IMR-90 (cell line): ENCODE results near the gene FXYD6. TPM values are rescaled to one million over a fixed set of nuclear protein-coding genes. Genes with fewer than 3 reads are reported as not detected.

Experiments used
- ATAC-seq: fragments of 200-7000 bp; cut with Tn5 transposase; 2 replicates; pipeline ENCODE4 v1.9.1; 2020; ENCODE audit warnings: low read depth, mild to moderate bottlenecking, moderate library complexity
- BruUV-seq: library from RNA; stranded (reverse); fragments of 400-500 nt; replicated peaks from 2 replicates; lab custom pipeline; 2021; lab: Mats Ljungman, UMichigan
- CTCF ChIA-PET: fragments of 300-600 bp; formaldehyde crosslinking; extraction: SDS; loops from one replicate; lab custom pipeline; 2021; ENCODE audit warnings: antibody characterized with exemption; lab: Yijun Ruan, JAX
- POLR2A ChIA-PET: fragments of 300-600 bp; sonication (Branson Sonifier 250); formaldehyde crosslinking; loops from one replicate; lab custom pipeline; 2022; ENCODE audit warnings: antibody characterized with exemption; ENCODE audit not compliant: unreplicated experiment; lab: Charles Lee
- DNase-seq: peaks from one replicate; pipeline ENCODE4 v3.0.0; 2013
- H2AFZ ChIP-seq: replicated peaks from 2 replicates; pipeline ENCODE3; 2013; ENCODE audit warnings: low read length, mild to moderate bottlenecking; ENCODE audit not compliant: poor library complexity
- H2AK5ac ChIP-seq: 2 replicates; pipeline ENCODE4 v1.6.1; 2013; ENCODE audit warnings: low read depth, low read length, inconsistent platforms
- H2AK9ac ChIP-seq: replicated peaks from 2 replicates; pipeline ENCODE3; 2013; ENCODE audit warnings: mild to moderate bottlenecking, low read depth, low read length, moderate library complexity; ENCODE audit not compliant: poor library complexity
- H2BK120ac ChIP-seq: 2 replicates; pipeline ENCODE4 v1.6.1; 2013; ENCODE audit warnings: low read depth, low read length, inconsistent platforms
- H2BK15ac ChIP-seq: 3 replicates; pipeline ENCODE4 v1.6.1; 2013; ENCODE audit warnings: low read depth, low read length, inconsistent platforms
- H2BK20ac ChIP-seq: 2 replicates; pipeline ENCODE4 v1.6.1; 2013; ENCODE audit warnings: low read depth, mild to moderate bottlenecking, inconsistent platforms, low read length, moderate library complexity
- H2BK5ac ChIP-seq: 2 replicates; pipeline ENCODE4 v1.6.1; 2013; ENCODE audit warnings: mild to moderate bottlenecking, low read depth, low read length, inconsistent platforms; ENCODE audit not compliant: poor library complexity, severe bottlenecking
- H3K14ac ChIP-seq: replicated peaks from 2 replicates; pipeline ENCODE4 v1.6.1; 2013; ENCODE audit warnings: low read depth, low read length, inconsistent platforms
- H3K18ac ChIP-seq: 2 replicates; pipeline ENCODE4 v1.6.1; 2013; ENCODE audit warnings: low read depth, low read length, control low read depth
- H3K23ac ChIP-seq: 2 replicates; pipeline ENCODE4 v1.6.1; 2013; ENCODE audit warnings: low read depth, low read length, inconsistent platforms
- H3K27ac ChIP-seq: 2 replicates; pipeline ENCODE4 v1.5.1; 2013; ENCODE audit warnings: mild to moderate bottlenecking, control low read depth, low read length; ENCODE audit not compliant: insufficient read depth
- H3K27me3 ChIP-seq: 2 replicates; pipeline ENCODE4 v1.6.1; 2013; ENCODE audit warnings: low read length; ENCODE audit not compliant: control insufficient read depth, insufficient read depth
- H3K36me3 ChIP-seq: 2 replicates; pipeline ENCODE4 v1.6.1; 2013; ENCODE audit warnings: low read length, mixed read lengths; ENCODE audit not compliant: control insufficient read depth, insufficient read depth
- H3K4ac ChIP-seq: 2 replicates; pipeline ENCODE4 v1.6.1; 2013; ENCODE audit warnings: low read depth, low read length, inconsistent platforms
- H3K4me1 ChIP-seq: 2 replicates; pipeline ENCODE4 v1.6.1; 2013; ENCODE audit warnings: low read length, mixed read lengths; ENCODE audit not compliant: control insufficient read depth, insufficient read depth
- H3K4me2 ChIP-seq: 2 replicates; pipeline ENCODE4 v1.6.1; 2013; ENCODE audit warnings: low read depth, mild to moderate bottlenecking, control low read depth, low read length, moderate library complexity
- H3K4me3 ChIP-seq: 2 replicates; pipeline ENCODE4 v1.5.1; 2013; ENCODE audit warnings: low read depth, mild to moderate bottlenecking, control low read depth, low read length, moderate library complexity; ENCODE audit not compliant: insufficient read depth
- H3K56ac ChIP-seq: 2 replicates; pipeline ENCODE4 v1.6.1; 2013; ENCODE audit warnings: low read length, inconsistent platforms; ENCODE audit not compliant: insufficient read depth; ENCODE audit errors: extremely low read depth
- H3K79me1 ChIP-seq, 2 experiments: 2 replicates each; pipeline ENCODE4 v1.6.1; 2013; ENCODE audit warnings: low read length in 2 of 2, inconsistent platforms in 1 of 2, low read depth in 1 of 2
- H3K9ac ChIP-seq: 2 replicates; pipeline ENCODE4 v1.6.1; 2013; ENCODE audit warnings: low read depth, low read length, control low read depth
- H3K9me1 ChIP-seq: 2 replicates; pipeline ENCODE4 v1.6.1; 2013; ENCODE audit warnings: low read length, inconsistent platforms; ENCODE audit not compliant: insufficient read depth
- H3K9me3 ChIP-seq: 2 replicates; pipeline ENCODE4 v1.6.1; 2013; ENCODE audit warnings: low read length; ENCODE audit not compliant: control insufficient read depth, insufficient read depth
- H4K20me1 ChIP-seq: 2 replicates; pipeline ENCODE4 v1.6.1; 2013; ENCODE audit warnings: low read length, inconsistent platforms; ENCODE audit not compliant: insufficient read depth
- H4K5ac ChIP-seq: 2 replicates; pipeline ENCODE4 v1.6.1; 2013; ENCODE audit warnings: mild to moderate bottlenecking, low read depth, low read length, control low read depth
- H4K8ac ChIP-seq, 2 experiments: 2 replicates each; pipeline ENCODE4 v1.6.1; 2013; ENCODE audit warnings: low read depth in 2 of 2, low read length in 2 of 2, control low read depth in 1 of 2, inconsistent platforms in 1 of 2
- H4K91ac ChIP-seq: 2 replicates; pipeline ENCODE4 v1.6.1; 2013; ENCODE audit warnings: low read depth, low read length, inconsistent platforms; ENCODE audit not compliant: insufficient read depth
- BHLHE40 ChIP-seq: fragments of 150-350 bp; IDR thresholded peaks from 2 replicates; pipeline ENCODE4 v1.6.1; 2016; ENCODE audit warnings: mild to moderate bottlenecking, low read depth, low read length
- CEBPB ChIP-seq: IDR thresholded peaks from 2 replicates; pipeline ENCODE4 v1.6.1; 2012; ENCODE audit warnings: low read depth, low read length, improper control_type of control experiment
- CTCF ChIP-seq: conservative IDR thresholded peaks from 2 replicates; pipeline ENCODE4 v1.5.1; 2012; ENCODE audit warnings: mild to moderate bottlenecking, low read depth, low read length, improper control_type of control experiment
- FOS ChIP-seq: fragments of 150-350 bp; IDR thresholded peaks from 2 replicates; pipeline ENCODE4 v1.6.1; 2016; ENCODE audit warnings: low read depth, low read length
- MAFK ChIP-seq: IDR thresholded peaks from 2 replicates; pipeline ENCODE4 v1.6.1; 2012; ENCODE audit warnings: low read depth, low read length, improper control_type of control experiment
- MAZ ChIP-seq: IDR thresholded peaks from 2 replicates; pipeline ENCODE4 v1.6.1; 2012; ENCODE audit warnings: low read depth, mild to moderate bottlenecking, low read length, improper control_type of control experiment, moderate library complexity, borderline replicate concordance
- MXI1 ChIP-seq: IDR thresholded peaks from 2 replicates; pipeline ENCODE4 v1.6.1; 2012; ENCODE audit warnings: low read depth, mild to moderate bottlenecking, low read length, moderate library complexity, borderline replicate concordance
- NFE2L2 ChIP-seq: fragments of 150-350 bp; IDR thresholded peaks from 2 replicates; pipeline ENCODE4 v1.6.1; 2016; ENCODE audit warnings: low read depth, mild to moderate bottlenecking, low read length
- POLR2A ChIP-seq: IDR thresholded peaks from 2 replicates; pipeline ENCODE4 v1.6.1; 2012; ENCODE audit warnings: mild to moderate bottlenecking, low read depth, low read length
- RAD21 ChIP-seq: IDR thresholded peaks from 2 replicates; pipeline ENCODE4 v1.6.1; 2012; ENCODE audit warnings: low read length, improper control_type of control experiment
- RCOR1 ChIP-seq: IDR thresholded peaks from 2 replicates; pipeline ENCODE4 v1.6.1; 2012; ENCODE audit warnings: mild to moderate bottlenecking, low read length, improper control_type of control experiment; ENCODE audit not compliant: insufficient replicate concordance
- RFX5 ChIP-seq: IDR thresholded peaks from 2 replicates; pipeline ENCODE4 v1.8.0; 2012; ENCODE audit warnings: low read depth, mild to moderate bottlenecking, low read length, moderate library complexity
- SMC3 ChIP-seq: fragments of 150-350 bp; IDR thresholded peaks from 2 replicates; pipeline ENCODE4 v1.6.1; 2016; ENCODE audit warnings: low read depth, mild to moderate bottlenecking, antibody characterized with exemption, low read length, moderate library complexity
- USF2 ChIP-seq: fragments of 150-350 bp; IDR thresholded peaks from 2 replicates; pipeline ENCODE4 v1.6.1; 2017; ENCODE audit warnings: mild to moderate bottlenecking, antibody characterized with exemption, low read length, low read depth
- WGBS, 2 experiments: methylation state at CpG; one replicate each; pipeline versions ENCODE4 v1.1.5 to v1.1.7; 2013; ENCODE audit warnings: missing lambda C conversion rate in 2 of 2; ENCODE audit not compliant: insufficient read length in 1 of 2; ENCODE audit errors: extremely low coverage in 2 of 2; 5-methylcytosine and 5-hydroxymethylcytosine counted together
- dilution Hi-C: fragments of 300-500 bp; cut with HindIII; formaldehyde crosslinking; loops from one replicate; pipeline ENCODE4 v1.14.3; 2018; ENCODE audit warnings: low sequenced_read_pairs; ENCODE audit not compliant: unreplicated experiment
- in situ Hi-C: fragments of 300-500 bp; cut with MboI; formaldehyde crosslinking; loops from 3 replicates; pipeline ENCODE4 v1.14.3; 2019; ENCODE audit warnings: low sequenced_read_pairs, inconsistent platforms, mixed read lengths
- intact Hi-C: fragments of 100-400 bp; cut with micrococcal nuclease; formaldehyde crosslinking; loops from 2 replicates; pipeline ENCODE4 v1.10.0; 2022
- polyA plus RNA-seq, 3 experiments: library from polyadenylated mRNA; depleted of rRNA; stranded (reverse); fragments of >200 nt; gene quantifications; 2 replicates each; pipeline ENCODE4 v1.2.3, GENCODE V29; 2012; ENCODE audit warnings: low replicate concordance in 1 of 3
- total RNA-seq: library from RNA; depleted of rRNA; stranded (reverse); fragments of >200 nt; gene quantifications from 2 replicates; pipeline ENCODE4 v1.2.3, GENCODE V29; 2012

Gene FXYD6
- total and polyA plus RNA-seq, 2 of the 4 experiments (the other 2 are of a cell fraction): 0.32 TPM; not detected in 1

- Histone ChIP-seq H3K9me3 (no peaks in the 10 kb centered on the region), H3K56ac (no peak overlapping the region), H4K5ac (no peak overlapping the region), H4K91ac (no peak overlapping the region), H2AK5ac (no peak overlapping the region), H2BK120ac (no peak overlapping the region), H2BK15ac (no peak overlapping the region), H3K4me3 (no peak overlapping the region), H4K20me1 (no peaks in the 10 kb centered on the region), H3K18ac (no peak overlapping the region), H2AFZ (no peak overlapping the region), H3K4me1 (no peaks in the 10 kb centered on the region; the same call in 1 of the 2 replicates), H2BK20ac (no peak overlapping the region), H2AK9ac (no peak overlapping the region), H3K36me3 (no peaks in the 10 kb centered on the region), H3K14ac (no peak overlapping the region), H3K27ac (no peak overlapping the region), H3K4me2 (no peak overlapping the region), H3K9me1 (no peaks in the 10 kb centered on the region), H2BK5ac (no peak overlapping the region), H3K4ac (no peak overlapping the region), H3K27me3 (peaks cover 23% of the 10 kb centered on the region), H4K8ac (no peak overlapping the region), H3K79me1 (no peaks in the 10 kb centered on the region), H3K9ac (no peak overlapping the region), H3K23ac (no peak overlapping the region)
- ATAC-seq (no peak), DNase-seq (no peak)
- no TSS peak for BruUV-seq
- intact Hi-C loops (no loop called here), in situ Hi-C loops (no loop called here), dilution Hi-C loops (no loop called here)
- CTCF ChIA-PET: interaction anchor here (0.6 to 2.1 kb wide), 4 partner anchors 16 to 114 kb away, joined by 3 to 6 read pairs (median 4); no protein-coding TSS in a partner anchor
- WGBS, 2 experiments: 80% methylated on average over 6 of the region's 17 CpGs; no CpG with 5 or more reads in 1 of the 2 experiments
- TF ChIP-seq POLR2A: no peak
- TF ChIP-seq CTCF: no peak
- no peak for TF ChIP-seq FOS
- TF ChIP-seq MAFK: no peak
- TF ChIP-seq USF2: no peak
- no peak for TF ChIP-seq MAZ
- TF ChIP-seq BHLHE40: no peak
- TF ChIP-seq RAD21: no peak
- no peak for TF ChIP-seq CEBPB
- TF ChIP-seq SMC3: no peak
- no peak for TF ChIP-seq NFE2L2
- no peak for TF ChIP-seq MXI1
- no peak for TF ChIP-seq RFX5
- TF ChIP-seq RCOR1: no peak
- POLR2A ChIA-PET: no interaction called here
Measured at GRCh38 chr11:117834838-117835443, 41.5 kb downstream of the FXYD6 start.
